Medulla oblongata (tissue), 1 donor: ENCODE results near the gene STK24.
"Not testable (repeated sequence)": the region's sequence is repeated elsewhere in the genome, so short reads cannot be mapped to it uniquely, and the experiment has no call there.

Source experiments
- DNase-seq: peaks from one replicate; pipeline ENCODE4 v3.0.0-alpha.2; 2015; ENCODE audit errors: extremely low spot score

Gene STK24

DNA sequence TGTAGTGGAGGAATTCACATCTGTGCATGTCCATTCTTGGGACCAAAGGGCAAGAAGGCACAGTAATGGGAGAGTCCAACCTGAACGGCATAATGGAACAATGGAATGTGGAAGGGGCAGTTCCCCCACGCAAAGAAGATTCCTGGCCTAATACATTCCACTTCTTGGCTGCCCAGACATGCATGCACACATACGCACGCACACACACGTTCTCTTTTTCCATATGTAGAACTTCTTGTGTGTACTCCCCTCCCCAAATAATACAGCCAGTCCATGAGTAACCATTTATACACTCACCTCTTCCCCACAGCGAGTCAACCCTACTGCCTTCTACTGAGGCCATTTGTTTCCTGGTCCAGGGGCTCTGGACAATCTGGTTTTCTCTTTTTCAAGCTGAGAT, 6.0 kb upstream of the STK24 start:
- DNase-seq = no peak

DNA sequence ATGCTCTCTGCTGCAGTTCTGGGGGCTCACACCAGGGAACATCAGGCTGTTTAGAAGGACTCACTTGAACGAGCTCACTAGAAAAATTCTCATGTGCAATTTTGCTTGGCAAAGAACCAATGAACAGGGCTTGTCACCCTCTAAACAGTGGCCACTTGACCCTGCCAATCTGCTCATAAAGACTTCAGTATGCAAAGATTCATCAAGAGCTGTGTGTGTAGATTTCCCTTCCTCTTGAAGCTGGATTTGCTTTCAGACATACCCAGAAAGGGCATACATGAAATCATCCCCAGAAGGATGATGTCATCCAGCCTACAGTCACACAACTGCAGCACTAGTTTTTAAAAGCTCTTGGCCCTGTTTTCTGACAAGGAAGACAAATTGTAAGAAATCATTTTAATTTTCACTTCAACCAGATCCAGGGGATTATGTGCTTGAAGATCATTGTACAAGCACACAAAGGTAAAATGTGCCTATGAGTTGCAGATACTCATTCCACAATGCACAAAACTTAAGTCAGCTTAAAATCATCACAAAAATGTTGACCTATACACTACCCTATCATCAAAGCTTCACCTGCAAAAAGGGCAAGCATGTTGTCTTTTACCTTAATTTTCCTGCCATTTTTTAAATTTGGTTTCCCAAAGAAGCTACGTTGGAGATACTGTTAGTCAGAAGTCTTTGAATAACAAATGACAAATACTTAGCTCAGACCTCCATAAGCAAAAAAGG, 5.2 kb upstream of the STK24 start:
- DNase-seq = no peak

GRCh38 chr13:98581381-98581780, 4.5 kb upstream of the STK24 start:
- no peak for DNase-seq

GRCh38 chr13:98580420-98580819, 3.5 kb upstream of the STK24 start:
- DNase-seq = no peak

- DNase-seq = no peak
Measured at GRCh38 chr13:98577836-98578285, 954 bp upstream of the STK24 start.

- no peak for DNase-seq
Measured at GRCh38 chr13:98576200-98576945, 534 bp downstream of the STK24 start.

GRCh38 chr13:98575904-98576199, 1.1 kb downstream of the STK24 start:
- DNase-seq = no peak

DNA sequence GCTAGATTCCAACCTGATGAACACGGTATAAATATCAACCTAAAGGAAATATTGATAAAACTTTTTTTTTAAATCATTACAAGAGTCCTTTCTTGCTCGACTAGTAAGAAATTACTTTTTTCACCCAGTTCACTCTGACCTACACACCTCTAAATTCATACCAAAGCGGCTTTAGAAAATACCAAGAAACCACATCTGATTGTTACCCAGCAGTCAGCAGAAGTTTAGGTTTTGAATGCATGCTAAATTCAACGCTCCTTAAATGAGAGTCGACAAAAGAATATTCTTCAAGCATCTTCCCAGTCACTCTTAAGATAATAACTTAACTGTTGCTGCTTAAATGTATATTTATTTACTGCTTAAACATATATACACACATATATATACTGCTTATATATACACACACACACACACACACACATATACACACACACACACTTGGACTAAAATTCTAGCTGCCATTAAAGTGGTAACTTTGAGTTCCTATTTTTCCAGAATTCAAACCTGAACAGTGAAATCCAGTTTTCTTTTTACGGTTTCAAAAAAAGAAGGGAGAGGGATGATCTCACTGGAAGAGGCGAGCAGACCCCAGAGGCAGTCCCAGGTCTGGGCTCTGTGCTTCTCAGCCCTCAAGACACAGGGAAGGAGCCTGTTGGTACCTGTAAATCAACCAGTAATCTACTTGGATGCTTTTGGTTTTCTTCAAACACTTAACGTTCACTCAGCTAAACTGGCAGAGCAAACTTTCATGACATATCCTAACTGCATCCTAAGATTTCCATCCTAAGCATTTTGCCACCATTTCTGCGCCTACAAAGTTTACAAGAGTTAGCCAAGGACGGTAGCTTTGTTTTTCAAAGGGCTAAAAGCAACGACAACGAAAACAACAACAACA, 1.7 kb downstream of the STK24 start:
- no peak for DNase-seq

GRCh38 chr13:98571955-98572662, 4.8 kb downstream of the STK24 start:
- no peak for DNase-seq

DNA sequence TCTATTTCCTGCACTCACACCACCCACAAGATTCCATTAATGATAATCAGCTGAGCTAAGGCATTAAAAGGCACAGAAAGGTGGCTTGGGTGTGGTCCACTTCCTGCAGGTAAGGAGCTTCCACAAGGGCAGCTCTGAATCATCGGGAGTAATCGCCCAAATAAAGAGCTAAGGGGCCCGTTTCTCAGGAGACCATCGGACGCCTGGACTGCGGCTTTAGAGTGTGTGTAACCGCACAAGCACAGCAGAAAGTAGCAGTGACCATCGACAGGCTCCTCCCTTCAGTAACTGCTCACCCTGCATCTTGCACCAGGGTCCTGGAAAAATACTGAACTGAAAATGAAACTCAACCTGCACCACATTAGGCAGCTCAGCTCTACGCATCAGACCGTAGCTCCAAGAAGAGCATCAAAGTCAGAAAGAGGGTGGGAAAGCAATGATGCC, 6.0 kb downstream of the STK24 start:
- DNase-seq = peak; percentile 39

GRCh38 chr13:98569494-98570367, 7.2 kb downstream of the STK24 start:
- not testable (repeated sequence) for DNase-seq

DNA sequence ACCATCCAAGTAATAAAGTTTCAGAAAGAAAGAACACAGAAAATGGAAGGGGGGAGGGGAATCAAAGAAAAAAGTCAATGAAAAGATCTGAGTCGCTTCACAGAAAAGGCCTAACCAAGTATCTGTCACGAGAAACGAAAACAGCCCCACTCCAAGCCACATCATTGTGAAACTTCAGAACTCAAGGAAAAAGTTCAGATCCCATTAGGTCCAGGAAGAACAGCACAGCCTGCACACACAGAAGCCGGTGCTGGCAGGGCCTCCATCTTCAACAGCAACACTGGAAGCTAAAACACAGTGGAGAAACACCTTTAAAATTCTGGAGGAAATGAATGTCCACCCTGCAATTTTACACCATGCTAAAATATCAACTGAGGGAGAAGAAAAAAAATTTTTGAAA, 8.0 kb downstream of the STK24 start:
- DNase-seq = no peak

- DNase-seq = no peak
Measured at GRCh38 chr13:98567140-98567539, 9.8 kb downstream of the STK24 start.

DNA sequence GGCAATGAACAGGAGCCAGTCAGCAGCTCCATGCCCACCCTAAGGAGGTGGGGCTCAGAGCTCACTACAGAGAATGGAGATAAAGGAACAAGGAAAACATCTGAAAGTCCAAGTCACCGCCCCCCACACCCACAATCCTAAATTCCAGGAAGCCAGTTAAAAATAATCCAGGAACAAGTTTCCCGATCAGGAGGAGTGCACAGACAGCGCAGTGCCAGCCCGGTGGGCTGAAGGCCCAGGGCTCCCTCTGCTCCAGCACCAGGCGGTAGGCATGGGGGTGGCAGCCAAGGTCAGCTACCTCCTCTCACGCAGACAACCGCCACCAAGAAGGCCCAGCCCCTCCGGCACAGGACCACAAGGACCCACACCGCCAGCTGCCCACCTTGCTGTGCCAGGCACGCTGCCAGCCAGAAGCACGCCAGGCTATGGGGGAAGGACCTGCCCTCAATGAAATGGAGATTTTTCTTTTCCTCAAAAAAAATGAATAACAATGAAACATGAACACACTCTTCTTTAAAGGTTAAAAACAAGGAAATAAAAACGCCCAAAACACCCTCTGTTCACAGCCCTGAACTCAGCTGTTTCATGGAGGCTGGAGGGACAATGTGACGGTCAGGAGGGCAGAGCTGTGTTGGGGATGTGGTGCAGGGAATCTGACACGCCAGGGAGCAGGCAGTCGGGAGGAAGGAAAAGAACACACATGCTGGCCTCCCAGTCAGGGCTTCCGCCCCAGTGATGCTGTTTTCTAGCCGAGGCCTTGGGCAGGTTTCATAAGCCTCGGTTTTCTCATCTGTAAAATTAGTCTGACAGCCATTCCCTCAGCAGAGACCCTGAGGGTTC, 11.0 kb downstream of the STK24 start:
- no peak for DNase-seq

DNA sequence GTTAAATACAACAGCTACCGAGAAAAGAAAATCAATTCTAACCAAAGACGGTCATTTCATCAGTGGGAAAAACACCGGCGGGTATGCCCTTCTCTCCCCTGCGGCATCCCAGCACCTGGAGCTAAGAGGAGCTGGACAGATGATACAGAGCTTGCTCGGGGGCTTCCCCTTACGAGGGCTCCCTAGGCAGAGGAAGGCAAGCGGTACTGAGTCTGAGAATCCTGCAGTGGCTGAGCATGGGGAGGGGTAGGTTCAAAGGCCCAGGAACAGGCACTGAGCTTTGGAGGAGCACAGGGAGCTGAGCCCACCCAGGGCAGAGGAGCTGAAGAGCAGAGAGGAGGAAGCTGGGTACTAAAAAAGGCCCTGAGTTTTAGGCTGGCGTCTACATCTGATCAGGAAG, 12.7 kb downstream of the STK24 start:
- no peak for DNase-seq

DNA sequence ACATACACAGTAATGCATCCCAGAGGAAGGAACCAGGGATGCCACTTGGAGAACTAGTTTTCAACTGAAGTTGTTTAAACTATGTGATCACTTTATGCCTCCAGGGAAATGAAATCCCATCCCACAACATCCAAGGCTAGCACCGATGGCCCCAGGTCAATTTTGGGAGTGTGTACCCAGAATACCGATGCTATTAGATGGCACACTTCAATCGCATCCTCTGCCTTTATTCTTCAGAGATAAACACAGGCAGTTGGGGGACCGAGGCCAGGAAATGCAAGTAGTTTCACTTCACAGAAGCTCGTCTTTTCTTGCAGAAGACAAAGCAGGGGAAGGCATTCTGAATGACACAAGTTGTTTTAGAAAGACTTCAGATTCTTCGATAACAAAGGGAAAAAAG, 13.8 kb downstream of the STK24 start:
- DNase-seq = no peak

DNA sequence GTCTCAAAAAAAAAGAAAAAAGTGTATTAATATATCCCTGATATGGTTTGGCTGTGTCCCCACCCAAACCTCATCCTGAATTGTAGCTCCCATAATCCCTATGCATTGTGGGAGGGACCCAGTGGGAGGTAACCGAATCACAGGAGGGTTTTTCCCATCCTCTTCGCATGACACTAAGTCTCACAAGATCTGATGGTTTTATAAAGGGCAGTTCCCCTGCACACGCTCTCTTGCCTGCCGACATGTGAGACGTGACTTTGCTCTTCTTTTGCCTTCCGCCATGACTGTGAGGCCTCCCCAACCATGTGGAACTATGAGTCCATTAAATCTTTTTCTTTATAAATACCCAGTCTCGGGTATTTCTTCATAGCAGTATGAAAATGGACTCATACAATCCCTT, 17.7 kb downstream of the STK24 start:
- DNase-seq = no peak

GRCh38 chr13:98557937-98558792, 18.7 kb downstream of the STK24 start:
- no peak for DNase-seq
